Measurements from ENCODE around the gene SBF2. TPM values are rescaled to one million over a fixed set of nuclear protein-coding genes. Genes with fewer than 3 reads are reported as not detected.

Gene SBF2
- total and polyA plus RNA-seq, 2 of the 13 experiments (the other 11 are each of a cell fraction or from before 2014, with no cell fraction given), result 24.0 to 45.8 TPM

DNA sequence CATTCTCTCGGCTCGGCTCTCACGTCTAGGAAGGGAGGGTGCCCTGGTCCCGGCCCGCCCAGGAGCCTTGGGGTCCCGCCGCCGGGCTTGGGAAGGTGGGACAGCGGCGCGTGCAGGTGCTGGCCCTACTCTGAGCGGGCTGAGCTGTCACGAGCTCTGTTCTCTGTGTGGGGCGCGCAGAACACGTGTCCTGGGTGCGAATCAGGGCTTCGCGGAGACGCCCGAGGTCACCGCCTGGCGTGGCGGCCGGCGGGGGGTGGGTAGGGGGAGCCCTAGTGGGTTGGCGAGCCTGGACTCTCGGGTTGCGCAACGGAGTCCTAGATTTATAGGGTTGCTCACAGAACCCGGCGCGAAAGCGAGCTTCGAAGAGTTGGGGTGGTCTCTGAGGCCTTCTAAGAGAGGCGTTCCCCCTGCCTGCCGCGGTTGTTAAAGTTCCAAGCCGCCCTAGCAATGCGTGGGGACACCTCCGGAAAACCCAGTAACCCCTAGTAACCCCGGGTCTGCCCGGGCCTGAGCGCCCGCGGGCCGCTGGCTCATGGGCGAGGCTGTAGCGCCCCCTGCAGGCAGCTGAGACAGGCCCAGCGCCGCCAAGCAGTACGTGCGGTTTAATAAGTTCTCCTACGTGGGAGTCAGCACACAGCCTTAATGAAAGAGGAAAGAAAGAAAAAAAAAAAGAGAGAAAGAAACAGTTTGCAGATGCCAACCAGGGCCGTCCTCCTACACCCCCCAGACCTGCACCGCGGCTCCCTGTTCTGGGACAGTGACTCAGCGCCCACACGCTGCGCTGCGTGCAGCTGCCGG is 13.6 kb upstream of the SBF2 start (continued):
- TF ChIP-seq, protein P1, sequence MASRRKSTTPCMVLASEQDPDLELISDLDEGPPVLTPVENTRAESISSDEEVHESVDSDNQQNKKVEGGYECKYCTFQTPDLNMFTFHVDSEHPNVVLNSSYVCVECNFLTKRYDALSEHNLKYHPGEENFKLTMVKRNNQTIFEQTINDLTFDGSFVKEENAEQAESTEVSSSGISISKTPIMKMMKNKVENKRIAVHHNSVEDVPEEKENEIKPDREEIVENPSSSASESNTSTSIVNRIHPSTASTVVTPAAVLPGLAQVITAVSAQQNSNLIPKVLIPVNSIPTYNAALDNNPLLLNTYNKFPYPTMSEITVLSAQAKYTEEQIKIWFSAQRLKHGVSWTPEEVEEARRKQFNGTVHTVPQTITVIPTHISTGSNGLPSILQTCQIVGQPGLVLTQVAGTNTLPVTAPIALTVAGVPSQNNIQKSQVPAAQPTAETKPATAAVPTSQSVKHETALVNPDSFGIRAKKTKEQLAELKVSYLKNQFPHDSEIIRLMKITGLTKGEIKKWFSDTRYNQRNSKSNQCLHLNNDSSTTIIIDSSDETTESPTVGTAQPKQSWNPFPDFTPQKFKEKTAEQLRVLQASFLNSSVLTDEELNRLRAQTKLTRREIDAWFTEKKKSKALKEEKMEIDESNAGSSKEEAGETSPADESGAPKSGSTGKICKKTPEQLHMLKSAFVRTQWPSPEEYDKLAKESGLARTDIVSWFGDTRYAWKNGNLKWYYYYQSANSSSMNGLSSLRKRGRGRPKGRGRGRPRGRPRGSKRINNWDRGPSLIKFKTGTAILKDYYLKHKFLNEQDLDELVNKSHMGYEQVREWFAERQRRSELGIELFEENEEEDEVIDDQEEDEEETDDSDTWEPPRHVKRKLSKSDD (CRISPR knock-in tag; IDR thresholded peaks at IDR 0.05; ENCODE audit: low read depth), result no peak
- no peak for TF ChIP-seq SCMH1 (CRISPR knock-in tag; IDR thresholded peaks at IDR 0.05; ENCODE audit: borderline replicate concordance)
- no peak for TF ChIP-seq GLI4 (CRISPR knock-in tag; IDR thresholded peaks at IDR 0.05; ENCODE audit: borderline replicate concordance)
- TF ChIP-seq, protein P2, sequence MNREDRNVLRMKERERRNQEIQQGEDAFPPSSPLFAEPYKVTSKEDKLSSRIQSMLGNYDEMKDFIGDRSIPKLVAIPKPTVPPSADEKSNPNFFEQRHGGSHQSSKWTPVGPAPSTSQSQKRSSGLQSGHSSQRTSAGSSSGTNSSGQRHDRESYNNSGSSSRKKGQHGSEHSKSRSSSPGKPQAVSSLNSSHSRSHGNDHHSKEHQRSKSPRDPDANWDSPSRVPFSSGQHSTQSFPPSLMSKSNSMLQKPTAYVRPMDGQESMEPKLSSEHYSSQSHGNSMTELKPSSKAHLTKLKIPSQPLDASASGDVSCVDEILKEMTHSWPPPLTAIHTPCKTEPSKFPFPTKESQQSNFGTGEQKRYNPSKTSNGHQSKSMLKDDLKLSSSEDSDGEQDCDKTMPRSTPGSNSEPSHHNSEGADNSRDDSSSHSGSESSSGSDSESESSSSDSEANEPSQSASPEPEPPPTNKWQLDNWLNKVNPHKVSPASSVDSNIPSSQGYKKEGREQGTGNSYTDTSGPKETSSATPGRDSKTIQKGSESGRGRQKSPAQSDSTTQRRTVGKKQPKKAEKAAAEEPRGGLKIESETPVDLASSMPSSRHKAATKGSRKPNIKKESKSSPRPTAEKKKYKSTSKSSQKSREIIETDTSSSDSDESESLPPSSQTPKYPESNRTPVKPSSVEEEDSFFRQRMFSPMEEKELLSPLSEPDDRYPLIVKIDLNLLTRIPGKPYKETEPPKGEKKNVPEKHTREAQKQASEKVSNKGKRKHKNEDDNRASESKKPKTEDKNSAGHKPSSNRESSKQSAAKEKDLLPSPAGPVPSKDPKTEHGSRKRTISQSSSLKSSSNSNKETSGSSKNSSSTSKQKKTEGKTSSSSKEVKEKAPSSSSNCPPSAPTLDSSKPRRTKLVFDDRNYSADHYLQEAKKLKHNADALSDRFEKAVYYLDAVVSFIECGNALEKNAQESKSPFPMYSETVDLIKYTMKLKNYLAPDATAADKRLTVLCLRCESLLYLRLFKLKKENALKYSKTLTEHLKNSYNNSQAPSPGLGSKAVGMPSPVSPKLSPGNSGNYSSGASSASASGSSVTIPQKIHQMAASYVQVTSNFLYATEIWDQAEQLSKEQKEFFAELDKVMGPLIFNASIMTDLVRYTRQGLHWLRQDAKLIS (CRISPR knock-in tag; IDR thresholded peaks at IDR 0.05), result no peak
- TF ChIP-seq, protein P3, sequence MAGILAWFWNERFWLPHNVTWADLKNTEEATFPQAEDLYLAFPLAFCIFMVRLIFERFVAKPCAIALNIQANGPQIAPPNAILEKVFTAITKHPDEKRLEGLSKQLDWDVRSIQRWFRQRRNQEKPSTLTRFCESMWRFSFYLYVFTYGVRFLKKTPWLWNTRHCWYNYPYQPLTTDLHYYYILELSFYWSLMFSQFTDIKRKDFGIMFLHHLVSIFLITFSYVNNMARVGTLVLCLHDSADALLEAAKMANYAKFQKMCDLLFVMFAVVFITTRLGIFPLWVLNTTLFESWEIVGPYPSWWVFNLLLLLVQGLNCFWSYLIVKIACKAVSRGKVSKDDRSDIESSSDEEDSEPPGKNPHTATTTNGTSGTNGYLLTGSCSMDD (CRISPR knock-in tag; IDR thresholded peaks at IDR 0.05), result no peak
- TF ChIP-seq TMF1 (CRISPR knock-in tag; IDR thresholded peaks at IDR 0.05; ENCODE audit: low read depth), result no peak
- TF ChIP-seq FOXK2 (IDR thresholded peaks at IDR 0.05), result no peak
- TF ChIP-seq CENPT (CRISPR knock-in tag; IDR thresholded peaks at IDR 0.05; ENCODE audit: low read depth), result no peak
- no peak for TF ChIP-seq NRL (CRISPR knock-in tag; IDR thresholded peaks at IDR 0.05; ENCODE audit: borderline replicate concordance)
- peak in 1 of 2 experiments; percentile 35; a peak in 1 of 4 replicates for TF ChIP-seq EP300 (IDR thresholded peaks at IDR 0.05; ENCODE audit: low read depth in 2 of 2, low read length in 2 of 2)
- TF ChIP-seq EP300 (CRISPR knock-in tag; IDR thresholded peaks at IDR 0.05; ENCODE audit: borderline replicate concordance), result no peak
- no peak for TF ChIP-seq SETDB1 (CRISPR knock-in tag; IDR thresholded peaks at IDR 0.05; ENCODE audit: borderline replicate concordance)
- TF ChIP-seq SPEN (CRISPR knock-in tag; IDR thresholded peaks at IDR 0.05; ENCODE audit: low read depth), result 0 out of 2 replicates have a peak, but pooled peaks have one; percentile 8
- TF ChIP-seq ZNF816 (CRISPR knock-in tag; IDR thresholded peaks at IDR 0.05; ENCODE audit: borderline replicate concordance), result no peak; the same call in 1 of the 2 replicates
- no peak for TF ChIP-seq ZNF652 (CRISPR knock-in tag; IDR thresholded peaks at IDR 0.05; ENCODE audit: borderline replicate concordance, low read depth)
- no peak for TF ChIP-seq BRD4 (CRISPR knock-in tag; IDR thresholded peaks at IDR 0.05)
- TF ChIP-seq ZNF382 (CRISPR knock-in tag; IDR thresholded peaks at IDR 0.05; ENCODE audit: borderline replicate concordance), result no peak
- TF ChIP-seq ZNF572 (CRISPR knock-in tag; IDR thresholded peaks at IDR 0.05), result no peak
- TF ChIP-seq ZBTB20 (CRISPR knock-in tag; IDR thresholded peaks at IDR 0.05; ENCODE audit: borderline replicate concordance, low read depth), result peak; percentile 84
- no peak for TF ChIP-seq XBP1 (CRISPR knock-in tag; IDR thresholded peaks at IDR 0.05)
- no peak for TF ChIP-seq ZNF589 (CRISPR knock-in tag; conservative IDR thresholded peaks at IDR 0.05)
- no peak for TF ChIP-seq SRSF1 (optimal IDR thresholded peaks at IDR 0.05; ENCODE audit: low read depth, low read length)
- no peak for TF ChIP-seq ZNF337 (CRISPR knock-in tag; IDR thresholded peaks at IDR 0.05; ENCODE audit: borderline replicate concordance, low read depth)
